ENCODE measurements around the gene POR.
"Not testable (repeated sequence)": the region's sequence is repeated elsewhere in the genome, so short reads cannot be mapped to it uniquely, and the experiment has no call there.

The POR gene

DNA sequence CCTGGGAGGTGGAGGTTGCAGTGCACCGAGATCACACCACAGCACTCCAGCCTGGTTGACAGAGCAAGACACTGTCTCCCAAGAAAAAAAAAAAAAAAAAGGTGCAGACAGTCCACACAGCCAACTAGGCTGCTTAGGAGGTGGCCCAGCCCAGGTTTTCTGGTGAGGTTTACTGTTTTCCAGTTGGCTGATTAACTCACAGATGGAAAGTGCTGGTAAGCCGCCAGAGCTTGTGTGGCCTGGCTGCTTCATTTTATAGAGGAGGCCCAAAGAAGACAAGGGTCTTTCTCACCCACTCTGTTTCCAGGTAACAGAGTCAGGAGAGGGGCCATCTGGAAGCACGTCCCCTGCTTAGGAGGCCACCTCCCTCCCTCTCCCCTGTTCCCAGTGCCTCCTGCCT lies 29.9 kb upstream of the POR start:
- no peak for DNase-seq (ENCODE audit: low read depth)

- DNase-seq (ENCODE audit: low read depth) = no peak
Observed at GRCh38 chr7:75887669-75888369, 27.1 kb upstream of the POR start.

DNA sequence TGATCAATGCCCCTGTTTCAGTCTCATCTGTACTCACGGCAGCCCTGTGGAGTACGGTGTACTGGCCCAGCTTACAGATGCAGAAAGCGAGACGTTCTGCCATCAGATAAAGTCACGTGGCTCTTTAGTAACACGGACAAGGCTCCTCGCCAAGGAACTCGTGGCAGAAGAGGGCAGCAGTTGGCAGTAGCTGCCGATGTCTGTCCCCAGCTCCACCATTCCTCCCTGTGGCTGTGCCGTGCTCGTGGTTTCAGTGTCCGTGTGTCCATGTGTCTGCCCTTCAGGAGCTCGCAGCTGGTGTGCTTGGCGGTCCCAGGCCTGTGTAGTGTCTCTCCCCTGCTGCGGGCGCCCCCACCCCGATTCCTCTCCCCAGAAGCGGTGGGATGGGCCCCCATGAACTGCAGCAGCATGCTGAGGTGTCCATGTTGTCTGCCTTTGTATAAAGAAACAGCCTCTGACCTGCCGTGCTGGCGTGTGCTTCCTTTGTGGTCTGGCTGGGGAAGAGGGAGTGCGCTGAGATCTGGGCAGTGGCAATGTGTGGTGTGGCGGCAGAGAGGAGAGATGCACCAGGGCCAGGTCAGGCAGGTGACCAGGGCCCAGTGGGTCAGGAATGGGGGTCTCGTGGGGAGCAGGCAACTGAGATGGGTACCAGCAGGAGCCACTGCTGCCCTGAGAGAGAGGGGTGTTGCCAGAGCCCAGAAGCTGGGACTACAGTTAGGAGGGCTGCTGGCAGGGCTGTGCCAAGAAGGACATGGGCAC lies 26.3 kb upstream of the POR start:
- DNase-seq (ENCODE audit: low read depth) = no peak

DNA sequence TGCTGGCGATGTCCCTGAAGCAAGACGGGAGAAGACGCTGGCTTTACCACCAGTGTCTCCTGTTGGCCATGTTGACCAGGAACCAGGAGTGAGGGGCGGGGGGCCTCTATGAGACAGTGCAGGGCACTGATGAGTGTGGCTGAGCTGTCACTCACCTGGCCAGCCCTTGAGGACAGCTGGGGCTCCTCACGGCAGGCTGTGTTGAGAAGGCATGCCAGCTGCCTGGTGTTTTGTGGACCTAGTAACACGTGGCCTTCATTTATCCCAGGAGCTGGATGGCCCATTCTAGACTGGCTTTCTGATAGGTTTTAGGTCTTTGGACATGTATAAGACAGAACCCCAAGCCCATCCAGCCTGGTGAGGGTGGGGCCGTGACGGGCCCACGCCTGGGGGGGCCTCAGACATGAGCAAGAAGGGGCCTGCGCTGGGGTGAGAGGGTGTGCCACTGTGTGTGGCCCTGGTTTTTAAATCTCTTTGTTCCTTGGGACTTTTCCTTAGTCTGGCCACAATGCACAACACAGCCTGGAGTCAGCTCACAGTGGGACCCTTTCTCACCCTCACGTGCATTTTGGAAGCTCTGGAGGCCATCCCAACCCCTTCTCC lies 25.6 kb upstream of the POR start:
- no peak for DNase-seq (ENCODE audit: low read depth)

- no peak for DNase-seq (ENCODE audit: low read depth)
Observed at GRCh38 chr7:75889826-75890225, 25.1 kb upstream of the POR start.

DNA sequence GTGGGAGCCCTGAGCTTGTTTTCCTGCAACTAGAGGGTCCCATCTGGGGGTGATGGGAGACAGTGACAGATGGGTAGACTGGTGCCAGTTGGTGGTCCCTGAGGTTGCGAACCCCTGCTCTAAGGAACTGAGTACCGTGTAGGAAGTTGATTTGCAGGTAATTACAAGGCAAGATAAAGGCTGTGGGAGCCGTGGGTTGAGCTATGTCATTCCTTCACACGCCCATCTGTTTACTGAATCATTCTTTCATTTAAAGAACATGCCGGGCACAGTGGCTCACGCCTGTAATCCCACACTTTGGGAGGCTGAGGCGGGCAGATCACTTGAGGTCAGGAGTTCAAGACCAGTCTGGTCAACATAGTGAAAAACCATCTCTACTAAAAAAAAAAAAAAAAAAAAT lies 23.7 kb upstream of the POR start:
- not testable (repeated sequence) for DNase-seq (ENCODE audit: low read depth)

- DNase-seq (ENCODE audit: low read depth) = no peak
Observed at GRCh38 chr7:75891815-75892411, 23.0 kb upstream of the POR start.

DNA sequence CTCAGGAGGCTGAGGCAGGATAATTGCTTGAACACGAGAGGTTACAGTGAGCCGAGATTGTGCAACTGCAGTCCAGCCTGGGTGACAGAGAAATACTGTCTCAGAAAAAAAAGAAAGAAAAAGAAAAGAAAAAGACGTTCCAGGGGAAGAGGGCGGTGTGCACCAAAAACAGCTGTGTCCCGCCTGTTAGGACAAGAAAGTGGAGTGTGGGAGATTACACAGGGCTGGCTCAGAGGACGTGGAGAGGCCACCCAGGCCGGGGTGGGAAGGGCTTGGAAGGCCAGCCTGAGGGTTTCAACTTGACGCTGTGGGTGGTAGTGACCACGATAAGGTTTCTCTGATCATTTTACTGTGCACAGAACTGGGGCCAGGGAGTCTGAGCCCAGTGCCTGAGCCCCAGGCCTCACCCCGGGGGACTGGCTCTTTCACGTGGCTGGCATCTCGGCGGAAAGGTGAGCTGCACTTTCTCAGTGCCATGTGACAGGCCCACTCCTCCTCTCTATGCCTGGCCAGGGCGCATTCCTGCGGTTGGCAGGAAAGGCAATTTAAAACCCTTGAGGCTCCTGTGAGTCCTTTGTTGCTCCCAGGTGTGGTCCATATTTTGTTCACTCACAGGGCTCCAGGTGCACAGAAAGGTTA lies 22.2 kb upstream of the POR start:
- no peak for DNase-seq (ENCODE audit: low read depth)

DNA sequence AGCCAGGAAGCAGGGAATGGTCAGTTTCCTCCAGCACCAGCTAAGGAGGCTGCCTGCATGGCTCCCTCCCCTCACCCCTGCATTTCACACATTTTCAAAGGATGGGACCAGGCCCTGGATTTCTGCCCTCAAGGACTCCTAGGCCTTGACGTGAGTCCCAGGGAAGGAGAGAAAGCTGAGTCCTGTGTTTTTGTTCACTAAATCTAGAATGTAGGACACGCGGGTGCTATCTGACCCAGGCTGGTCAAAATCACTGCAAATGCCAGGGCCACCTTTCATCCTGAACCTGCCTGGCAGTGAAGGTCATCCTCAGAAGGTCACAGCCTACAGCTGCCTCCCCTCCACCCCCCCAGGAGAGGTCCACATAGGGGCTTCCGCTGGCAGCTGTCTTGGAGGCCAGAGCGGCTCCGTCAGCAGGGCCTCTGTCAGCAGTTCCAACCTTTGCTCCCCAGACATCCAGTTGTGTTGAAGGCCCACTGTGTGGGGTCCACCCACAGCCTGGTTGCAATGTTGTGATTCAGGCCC lies 18.1 kb upstream of the POR start:
- DNase-seq (ENCODE audit: low read depth) = no peak

DNA sequence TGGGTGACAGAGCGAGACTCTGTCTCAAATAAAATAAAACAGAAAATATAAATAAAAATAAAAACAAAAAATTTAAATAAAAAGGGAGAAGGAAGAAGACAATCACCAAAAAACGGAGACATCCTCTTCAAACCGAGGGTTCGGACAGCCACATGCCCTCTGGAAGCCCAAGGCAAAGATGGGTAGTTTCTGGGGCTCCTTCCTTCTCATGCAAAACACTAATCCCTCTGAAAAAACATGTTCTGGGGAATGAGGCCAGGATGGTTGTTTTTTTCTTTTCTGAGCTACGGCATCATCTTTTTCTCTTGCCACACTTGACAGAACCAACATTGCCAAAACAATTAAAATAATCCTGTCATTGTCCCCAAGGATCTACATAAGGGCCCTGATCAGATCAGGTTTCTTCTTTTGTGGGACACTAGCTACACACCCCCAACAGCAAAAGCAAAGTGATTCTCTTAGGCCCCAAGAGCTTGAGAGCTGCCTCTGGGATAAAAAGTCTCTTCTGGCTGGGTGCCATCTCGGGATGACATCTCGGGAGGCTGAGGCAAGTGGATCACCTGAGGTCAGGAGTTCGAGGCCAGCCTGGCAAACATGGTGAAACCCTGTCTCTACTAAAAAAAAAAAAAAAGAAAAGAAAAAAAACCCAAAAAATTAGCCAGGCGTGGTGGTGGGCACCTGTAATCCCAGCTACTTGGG lies 14.2 kb upstream of the POR start:
- no peak for DNase-seq (ENCODE audit: low read depth)

DNA sequence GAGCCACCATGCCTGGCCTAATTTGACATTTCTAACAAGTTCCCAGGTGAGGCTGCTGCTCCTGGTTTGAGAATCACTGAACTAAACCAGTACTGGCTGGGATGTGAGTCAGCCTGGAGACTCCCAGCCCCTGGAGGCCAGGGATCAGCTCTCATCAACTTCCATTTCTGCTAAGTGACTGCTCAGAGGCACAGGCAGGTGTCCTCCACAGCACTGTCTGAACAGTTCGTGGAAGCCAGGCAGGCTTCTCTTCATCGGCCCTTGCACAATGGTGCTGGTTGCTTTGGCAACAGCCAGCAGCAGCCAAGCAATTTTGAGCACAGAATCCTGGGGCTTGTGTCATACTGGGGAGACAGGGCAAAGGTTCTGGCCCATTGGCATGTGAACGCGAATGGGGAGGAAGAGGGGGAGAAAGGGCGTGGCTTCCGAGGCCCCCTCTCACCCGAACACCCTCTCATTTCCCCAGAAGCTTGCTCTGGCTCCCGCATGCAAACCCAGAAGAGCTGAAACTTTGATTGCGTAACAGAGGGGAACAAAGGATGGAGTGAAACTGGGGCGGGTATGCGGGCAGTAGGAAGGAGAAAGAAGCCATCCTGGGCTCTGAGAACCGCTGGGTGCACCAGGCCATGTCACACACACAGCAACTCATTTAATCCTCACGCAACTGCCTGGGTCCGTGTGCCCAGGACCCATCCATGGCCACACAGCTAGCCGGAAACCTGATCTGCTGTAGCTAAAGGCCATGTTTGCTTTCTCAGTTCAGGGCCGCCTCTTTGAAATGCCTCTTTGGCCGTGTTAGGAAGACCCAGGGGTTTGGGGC lies 9.0 kb upstream of the POR start:
- DNase-seq (ENCODE audit: low read depth) = no peak

GRCh38 chr7:75906991-75907667 lies 7.8 kb upstream of the POR start:
- DNase-seq (ENCODE audit: low read depth) = no peak

- not testable (repeated sequence) for DNase-seq (ENCODE audit: low read depth)
Observed at GRCh38 chr7:75907668-75908039, 7.3 kb upstream of the POR start.

- DNase-seq (ENCODE audit: low read depth) = no peak
Observed at GRCh38 chr7:75909521-75910132, 5.3 kb upstream of the POR start.

- not testable (repeated sequence) for DNase-seq (ENCODE audit: low read depth)
Observed at GRCh38 chr7:75911186-75911585, 3.8 kb upstream of the POR start.

DNA sequence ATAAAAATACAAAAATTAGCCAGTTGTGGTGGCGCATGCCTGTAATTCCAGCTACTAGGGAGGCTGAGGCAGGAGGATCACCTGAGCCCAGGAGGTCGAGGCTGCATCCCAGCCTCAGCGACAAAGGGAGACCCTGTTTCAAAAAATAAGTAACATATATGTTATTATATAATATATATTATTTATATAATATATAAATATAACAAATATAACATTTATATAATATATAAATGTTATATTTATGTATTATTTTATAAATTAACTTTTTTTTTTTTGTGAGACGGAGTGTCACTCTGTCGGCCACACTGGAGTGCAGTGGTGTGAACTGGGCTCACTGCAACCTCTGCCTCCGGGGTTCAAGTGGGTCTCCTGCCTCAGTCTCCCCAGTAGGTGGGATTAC lies 1.5 kb upstream of the POR start:
- DNase-seq (ENCODE audit: low read depth) = no peak

DNA sequence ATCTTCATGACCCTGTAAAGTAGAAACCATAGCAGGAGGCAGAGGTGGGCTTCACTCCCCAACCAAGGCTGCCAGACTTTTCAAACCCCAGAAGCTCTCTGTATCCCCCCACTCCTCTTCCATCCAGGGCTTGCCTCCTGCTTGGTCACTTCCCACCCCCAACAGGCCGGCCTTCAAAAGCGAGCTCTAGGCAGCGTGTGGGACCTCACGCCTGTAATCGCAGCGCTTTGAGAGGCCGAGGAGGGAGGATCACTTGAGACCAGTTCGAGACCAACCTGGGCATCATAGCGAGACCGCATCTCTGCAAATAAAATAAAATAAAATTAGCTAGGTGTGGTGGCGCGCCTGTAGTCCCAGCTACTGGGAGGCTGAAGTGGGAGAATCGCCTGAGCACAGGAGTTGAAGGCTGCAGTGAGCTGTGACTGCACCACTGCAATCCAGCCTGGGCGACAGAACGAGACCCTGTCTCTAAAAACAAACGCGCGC lies 743 bp upstream of the POR start:
- no peak for DNase-seq (ENCODE audit: low read depth)

DNA sequence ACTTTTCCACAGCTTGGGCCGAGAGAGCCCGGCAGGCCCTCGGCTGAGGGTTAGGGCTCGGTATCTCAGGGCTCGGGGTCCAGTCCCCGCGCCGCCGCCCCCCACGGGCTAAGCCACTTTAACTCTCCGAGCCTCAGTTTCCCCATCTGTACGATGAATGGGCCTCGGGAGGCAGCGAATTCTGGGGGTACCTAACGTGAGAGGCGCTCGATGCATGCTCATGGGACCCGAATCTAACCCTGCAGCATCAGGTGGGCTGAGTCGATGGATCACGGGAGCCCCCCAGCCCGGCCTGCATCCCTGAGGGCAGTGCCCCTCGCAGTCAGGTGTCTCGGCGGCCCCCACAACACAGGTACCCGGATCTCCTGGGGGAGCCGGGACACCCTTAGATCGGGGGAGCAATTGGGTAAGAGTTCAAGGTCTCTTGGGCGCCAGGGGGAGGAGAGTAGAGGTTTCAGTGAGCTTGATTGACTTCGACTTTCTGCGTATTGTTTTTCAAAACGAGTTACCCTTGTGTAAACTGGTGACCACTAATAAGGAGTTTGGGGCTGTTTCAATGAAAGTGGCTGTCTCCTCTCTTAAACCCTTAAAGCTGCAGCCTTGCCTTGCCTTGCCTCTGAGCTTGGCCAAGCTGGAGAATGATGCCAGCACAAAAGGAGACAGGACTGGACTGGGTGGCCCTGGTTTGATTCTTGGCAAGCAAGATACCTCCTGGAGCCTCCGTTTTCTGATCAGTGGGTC lies 631 bp downstream of the POR start:
- DNase-seq (ENCODE audit: low read depth) = no peak

- no peak for DNase-seq (ENCODE audit: low read depth)
Observed at GRCh38 chr7:75916259-75916658, 1.3 kb downstream of the POR start.

Data from stimulated activated CD8-positive, alpha-beta memory T cell treated with anti-CD3 and anti-CD28 coated beads, Interleukin-15, amount 100 ng/mL, for 1 hour (primary cell).